Esophagus muscularis mucosa (tissue), 4 donors: ENCODE measurements around the gene TRPM3. TPM values are rescaled to one million over a fixed set of nuclear protein-coding genes. Genes with fewer than 3 reads are reported as not detected.
A peak's percentile ranks its signal among the peaks of the same experiment; 100 is the strongest.

ENCODE experiments used
- DNase-seq: peaks from one replicate; pipeline ENCODE4 v3.0.0-alpha.2; 2017; ENCODE audit errors: extremely low spot score
- H3K27ac ChIP-seq, 4 donors: fragments of 200-600 bp; sonication (generic); replicated peaks in 1 of 4; 1 replicate in 3 of 4; 2 replicates in 1 of 4; pipeline ENCODE4 v1.5.1; 2016 to 2019; ENCODE audit warnings: mild to moderate bottlenecking in 1 of 4
- H3K27me3 ChIP-seq, 4 donors: fragments of 200-600 bp; sonication (generic); one replicate each; pipeline versions ENCODE4 v1.5.1 to v1.6.0; 2016 to 2019
- H3K36me3 ChIP-seq, 4 donors: fragments of 200-600 bp; sonication (generic); one replicate each; pipeline ENCODE4 v1.5.1; 2016 to 2019
- H3K4me1 ChIP-seq, 4 donors: fragments of 200-600 bp; sonication (generic); one replicate each; pipeline ENCODE4 v1.5.1; 2016 to 2019
- H3K4me3 ChIP-seq, 4 donors: fragments of 200-600 bp; sonication (generic); 1 replicate in 2 of 4; 2 replicates in 2 of 4; pipeline ENCODE4 v1.5.1; 2016 to 2019; ENCODE audit warnings: mild to moderate bottlenecking in 4 of 4, moderate library complexity in 1 of 4
- H3K9me3 ChIP-seq, 4 donors: fragments of 200-600 bp; sonication (generic); 1 replicate in 3 of 4; 2 replicates in 1 of 4; pipeline ENCODE4 v1.5.1; 2016 to 2019
- EP300 ChIP-seq: sonication (generic); formaldehyde crosslinking; IDR thresholded peaks from one replicate; pipeline ENCODE4 v1.6.1; 2017; ENCODE audit warnings: antibody characterized with exemption
- POLR2A ChIP-seq: fragments of 450-650 bp; IDR thresholded peaks from one replicate; pipeline ENCODE4 v1.6.1; 2017; ENCODE audit warnings: antibody characterized with exemption, moderate library complexity, mild to moderate bottlenecking, low read depth
- POLR2AphosphoS5 ChIP-seq, 2 donors: sonication (generic); formaldehyde crosslinking; IDR thresholded peaks; one replicate each; pipeline ENCODE4 v1.6.1; 2017; ENCODE audit warnings: antibody characterized with exemption in 2 of 2
- WGBS: methylation state at CpG from one replicate; pipeline ENCODE4 v1.1.5; 2018; 5-methylcytosine and 5-hydroxymethylcytosine counted together
- intact Hi-C: fragments of 100-400 bp; cut with DNase I; formaldehyde crosslinking; loops from one replicate; pipeline ENCODE4 v1.15.1; 2023
- total RNA-seq, 4 donors: library from RNA; depleted of rRNA; stranded (reverse); fragments of >200 nt; gene quantifications; one replicate each; pipeline versions ENCODE4 v1.1.0 to v1.2.1, GENCODE V29; 2016
- TF ChIP-seq, protein P1 (sequence below), 3 experiments: fragments of 200-600 bp in 2 of 3; fragments of 450-650 bp in 1 of 3; sonication (generic) in 2 of 3; IDR thresholded peaks; one replicate each; pipeline ENCODE4 v1.5.1; 2017 to 2019; ENCODE audit warnings: antibody characterized with exemption in 3 of 3, mild to moderate bottlenecking in 2 of 3, moderate library complexity in 1 of 3

Gene TRPM3
- total RNA-seq, 4 donors from 2014 or later = 0.13 to 0.17 TPM; not detected in 2

DNA sequence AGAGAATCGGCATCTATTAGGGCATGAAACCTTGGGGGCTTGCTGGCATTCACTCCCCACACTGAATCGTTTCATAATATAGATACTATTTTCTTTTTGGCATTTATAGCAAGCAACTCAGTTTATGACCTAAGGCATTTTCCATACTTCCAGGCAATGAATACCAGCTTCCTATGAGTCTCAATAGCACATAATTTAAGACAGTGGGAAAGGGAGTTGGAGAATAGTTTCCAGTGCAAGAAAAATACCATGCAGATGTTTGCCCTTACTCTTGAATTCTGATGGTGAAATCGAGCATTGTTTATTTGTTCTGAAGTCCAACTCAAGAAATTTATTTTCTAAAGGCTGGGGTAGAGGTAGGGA is 531.1 kb downstream of the TRPM3 start:
- WGBS = 36% methylated on average over 3 of the region's 3 CpGs
- no peaks in the 10 kb centered on the region for H3K9me3 ChIP-seq

GRCh38 chr9:70589571-70590314 is 531.7 kb downstream of the TRPM3 start:
- Histone ChIP-seq H3K27me3 (no peaks in the 10 kb centered on the region), H3K9me3 (no peaks in the 10 kb centered on the region), H3K4me3 (peak overlapping the region in 1 of 4 donors; percentile 30), H3K27ac (peak overlapping the region; percentile 81 to 89 (median 84)), H3K4me1 (peaks cover 47 to 68% (median 66%) of the 10 kb centered on the region in 4 donors), H3K36me3 (no peaks in the 10 kb centered on the region)
- no peak for DNase-seq
- whole genome bisulfite sequencing = 25% methylated on average over 7 of the region's 7 CpGs
- intact Hi-C loops = loop anchor here (2.0 to 5.0 kb wide), 2 partner anchors 97 to 171 kb away; no protein-coding TSS in a partner anchor
- TF ChIP-seq POLR2AphosphoS5 (IDR thresholded peaks at IDR 0.05) (peak; percentile 50 to 76), EP300 (peak; percentile 10), POLR2A (no peak)
- TF ChIP-seq, protein P1, sequence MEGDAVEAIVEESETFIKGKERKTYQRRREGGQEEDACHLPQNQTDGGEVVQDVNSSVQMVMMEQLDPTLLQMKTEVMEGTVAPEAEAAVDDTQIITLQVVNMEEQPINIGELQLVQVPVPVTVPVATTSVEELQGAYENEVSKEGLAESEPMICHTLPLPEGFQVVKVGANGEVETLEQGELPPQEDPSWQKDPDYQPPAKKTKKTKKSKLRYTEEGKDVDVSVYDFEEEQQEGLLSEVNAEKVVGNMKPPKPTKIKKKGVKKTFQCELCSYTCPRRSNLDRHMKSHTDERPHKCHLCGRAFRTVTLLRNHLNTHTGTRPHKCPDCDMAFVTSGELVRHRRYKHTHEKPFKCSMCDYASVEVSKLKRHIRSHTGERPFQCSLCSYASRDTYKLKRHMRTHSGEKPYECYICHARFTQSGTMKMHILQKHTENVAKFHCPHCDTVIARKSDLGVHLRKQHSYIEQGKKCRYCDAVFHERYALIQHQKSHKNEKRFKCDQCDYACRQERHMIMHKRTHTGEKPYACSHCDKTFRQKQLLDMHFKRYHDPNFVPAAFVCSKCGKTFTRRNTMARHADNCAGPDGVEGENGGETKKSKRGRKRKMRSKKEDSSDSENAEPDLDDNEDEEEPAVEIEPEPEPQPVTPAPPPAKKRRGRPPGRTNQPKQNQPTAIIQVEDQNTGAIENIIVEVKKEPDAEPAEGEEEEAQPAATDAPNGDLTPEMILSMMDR (IDR thresholded peaks at IDR 0.05) = no peak

More for the DNA sequence above, 531.1 kb downstream of the TRPM3 start:
- Histone ChIP-seq H3K4me3 (no peak overlapping the region), H3K27me3 (no peaks in the 10 kb centered on the region), H3K4me1 (peaks cover 43 to 73% (median 67%) of the 10 kb centered on the region in 4 donors), H3K27ac (peak overlapping the region; percentile 81 to 89 (median 84)), H3K36me3 (no peaks in the 10 kb centered on the region)
- no peak for DNase-seq
- TF ChIP-seq POLR2AphosphoS5 (IDR thresholded peaks at IDR 0.05) (no peak), EP300 (no peak), POLR2A (no peak)
- TF ChIP-seq, protein P1 (IDR thresholded peaks at IDR 0.05) = no peak
- intact Hi-C loops = no loop called here

- H3K4me3 ChIP-seq = no peak overlapping the region
- DNase-seq = peak; percentile 1
- no peaks in the 10 kb centered on the region for H3K9me3 ChIP-seq
- 79% methylated on average over 4 of the region's 4 CpGs for WGBS
- H3K36me3 ChIP-seq = no peaks in the 10 kb centered on the region
- peak overlapping the region; percentile 81 to 89 (median 84) for H3K27ac ChIP-seq
- intact Hi-C loops = loop anchor here (2.0 to 5.0 kb wide), 2 partner anchors 97 to 170 kb away; no protein-coding TSS in a partner anchor
- peaks cover 48 to 65% (median 62%) of the 10 kb centered on the region in 4 donors for H3K4me1 ChIP-seq
- no peaks in the 10 kb centered on the region for H3K27me3 ChIP-seq
- TF ChIP-seq POLR2AphosphoS5 (IDR thresholded peaks at IDR 0.05) (no peak), POLR2A (no peak), EP300 (no peak)
- TF ChIP-seq, protein P1 (IDR thresholded peaks at IDR 0.05) = no peak
These were observed 532.4 kb downstream of the TRPM3 start for GRCh38 chr9:70588999-70589398.

DNA sequence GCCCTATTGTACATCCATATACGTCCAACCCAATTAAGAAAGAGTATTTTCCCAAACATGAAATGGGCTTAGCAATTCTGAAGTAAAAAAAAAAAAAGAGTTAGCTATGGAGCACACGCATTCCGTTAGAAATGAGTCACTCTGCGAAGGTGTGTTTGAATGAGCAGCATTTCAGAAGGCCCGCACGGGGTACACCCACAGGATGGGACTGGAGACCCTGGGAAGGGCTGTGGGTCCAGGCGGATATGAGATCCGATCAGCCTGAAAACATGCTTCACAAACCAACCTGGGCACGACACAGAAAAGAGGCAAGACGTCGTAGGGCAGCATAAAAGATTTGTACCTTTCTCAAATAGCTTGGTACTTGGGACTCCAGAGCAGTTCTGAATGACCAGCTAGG is 533.0 kb downstream of the TRPM3 start:
- Histone ChIP-seq H3K27ac (peak overlapping the region; percentile 81 to 89 (median 84)), H3K4me1 (peaks cover 48 to 65% (median 62%) of the 10 kb centered on the region in 4 donors), H3K9me3 (no peaks in the 10 kb centered on the region), H3K27me3 (no peaks in the 10 kb centered on the region), H3K4me3 (no peak overlapping the region), H3K36me3 (no peaks in the 10 kb centered on the region)
- TF ChIP-seq, protein P1 (IDR thresholded peaks at IDR 0.05) = no peak
- TF ChIP-seq POLR2AphosphoS5 (IDR thresholded peaks at IDR 0.05) (no peak), EP300 (no peak), POLR2A (no peak)
- DNase-seq = no peak
- intact Hi-C loops = loop anchor here (2.0 to 5.0 kb wide), 2 partner anchors 96 to 170 kb away; no protein-coding TSS in a partner anchor
- WGBS = 90% methylated on average over 11 of the region's 11 CpGs
